ENCODE results near the gene ROR1. TPM values are rescaled to one million over a fixed set of nuclear protein-coding genes. Genes with fewer than 3 reads are reported as not detected.
A peak's percentile ranks its signal among the peaks of the same experiment; 100 is the strongest.

The ROR1 gene
- total and polyA plus RNA-seq, 8 donors: 1.4 to 37.3 (median 14.6) TPM

- Histone ChIP-seq H3K27ac (peak overlapping the region; percentile 28 to 77 (median 58)), H3K27me3 (no peaks in the 10 kb centered on the region), H3K36me3 (no peaks in the 10 kb centered on the region), H3K4me1 (peaks cover 11 to 48% (median 34%) of the 10 kb centered on the region in 4 donors), H3K4me3 (no peak overlapping the region), H3K9me3 (no peaks in the 10 kb centered on the region)
- WGBS, 5 donors: 28 to 51% (median 41%) methylated on average over 7 of the region's 7 CpGs
- peak in 1 of 2 donors; percentile 39 for DNase-seq
- intact Hi-C loops (cut with DNase I; ENCODE audit: low total_unique reads): no loop called here
- peak in 2 of 3 donors; percentile 11 to 67 for TF ChIP-seq POLR2AphosphoS5 (IDR thresholded peaks at IDR 0.05)
- TF ChIP-seq POLR2A (IDR thresholded peaks at IDR 0.05): no peak
Measured at GRCh38 chr1:63983391-63984256, 209.8 kb downstream of the ROR1 start.

DNA sequence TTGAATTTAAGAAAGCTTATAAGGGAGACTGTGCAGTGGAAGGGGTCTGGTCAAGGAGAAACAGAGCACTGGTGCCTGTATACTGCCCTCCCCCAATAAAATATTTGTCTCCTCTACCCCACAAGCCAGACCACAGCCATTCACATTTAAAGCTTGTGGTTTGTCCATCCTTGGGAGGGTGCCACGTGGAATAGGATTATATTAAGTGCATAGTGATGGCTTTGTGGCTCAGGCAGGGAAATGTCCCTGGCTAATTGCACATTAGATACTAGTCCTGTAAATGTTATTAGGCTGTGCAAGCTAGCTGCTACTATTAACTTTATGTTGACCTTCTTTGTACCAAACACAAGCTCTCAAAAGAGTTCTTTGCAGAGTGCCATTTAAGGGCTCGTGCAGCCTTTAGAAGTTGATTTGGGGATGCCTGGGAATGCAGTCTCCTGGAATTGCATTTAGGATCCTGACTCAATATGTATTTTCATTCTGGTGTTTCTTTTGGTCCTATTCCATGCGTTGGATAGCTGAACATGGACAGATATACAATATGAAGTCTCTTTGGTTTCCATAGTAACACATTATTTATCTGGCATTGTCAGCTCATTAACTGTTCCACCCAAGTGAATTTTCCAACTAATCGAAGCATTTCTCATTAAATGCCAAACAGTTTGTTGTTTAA, 210.6 kb downstream of the ROR1 start:
- no peaks in the 10 kb centered on the region for H3K27me3 ChIP-seq
- peaks cover 11 to 48% (median 34%) of the 10 kb centered on the region in 4 donors for H3K4me1 ChIP-seq
- no peak overlapping the region for H3K4me3 ChIP-seq
- TF ChIP-seq, protein P1, sequence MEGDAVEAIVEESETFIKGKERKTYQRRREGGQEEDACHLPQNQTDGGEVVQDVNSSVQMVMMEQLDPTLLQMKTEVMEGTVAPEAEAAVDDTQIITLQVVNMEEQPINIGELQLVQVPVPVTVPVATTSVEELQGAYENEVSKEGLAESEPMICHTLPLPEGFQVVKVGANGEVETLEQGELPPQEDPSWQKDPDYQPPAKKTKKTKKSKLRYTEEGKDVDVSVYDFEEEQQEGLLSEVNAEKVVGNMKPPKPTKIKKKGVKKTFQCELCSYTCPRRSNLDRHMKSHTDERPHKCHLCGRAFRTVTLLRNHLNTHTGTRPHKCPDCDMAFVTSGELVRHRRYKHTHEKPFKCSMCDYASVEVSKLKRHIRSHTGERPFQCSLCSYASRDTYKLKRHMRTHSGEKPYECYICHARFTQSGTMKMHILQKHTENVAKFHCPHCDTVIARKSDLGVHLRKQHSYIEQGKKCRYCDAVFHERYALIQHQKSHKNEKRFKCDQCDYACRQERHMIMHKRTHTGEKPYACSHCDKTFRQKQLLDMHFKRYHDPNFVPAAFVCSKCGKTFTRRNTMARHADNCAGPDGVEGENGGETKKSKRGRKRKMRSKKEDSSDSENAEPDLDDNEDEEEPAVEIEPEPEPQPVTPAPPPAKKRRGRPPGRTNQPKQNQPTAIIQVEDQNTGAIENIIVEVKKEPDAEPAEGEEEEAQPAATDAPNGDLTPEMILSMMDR (IDR thresholded peaks at IDR 0.05): no peak
- H3K36me3 ChIP-seq: no peaks in the 10 kb centered on the region
- intact Hi-C loops (cut with DNase I; ENCODE audit: low total_unique reads): no loop called here
- H3K9me3 ChIP-seq: no peaks in the 10 kb centered on the region
- DNase-seq: no peak
- 40 to 64% (median 48%) methylated on average over 4 of the region's 4 CpGs for WGBS, 5 donors
- H3K27ac ChIP-seq: peak overlapping the region in 4 of 5 donors; percentile 34 to 66 (median 60)

DNA sequence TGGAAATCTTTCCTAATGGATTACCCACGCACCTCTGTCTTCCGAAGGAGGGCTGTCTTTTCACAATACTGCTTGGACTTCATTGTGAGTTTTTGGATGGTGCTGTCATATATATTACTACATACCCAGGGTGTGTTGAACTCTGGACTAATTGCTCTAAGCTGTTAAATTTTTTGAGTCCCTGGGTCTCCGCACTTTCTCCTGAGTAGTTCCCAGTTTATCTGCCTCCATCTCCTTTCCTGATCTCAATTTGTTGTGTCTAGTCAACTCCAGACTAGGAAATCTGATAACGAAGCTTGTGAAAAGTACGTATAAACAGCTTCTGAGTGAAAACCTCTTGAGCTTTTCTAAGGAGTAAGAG, 211.1 kb downstream of the ROR1 start:
- TF ChIP-seq POLR2AphosphoS5 (IDR thresholded peaks at IDR 0.05): no peak
- TF ChIP-seq POLR2A (IDR thresholded peaks at IDR 0.05): no peak
- TF ChIP-seq, protein P1 (IDR thresholded peaks at IDR 0.05): no peak
- no peak for TF ChIP-seq EP300 (IDR thresholded peaks at IDR 0.05)
- intact Hi-C loops (cut with DNase I; ENCODE audit: low total_unique reads): no loop called here

GRCh38 chr1:63987014-63987627, 213.3 kb downstream of the ROR1 start:
- DNase-seq: no peak
- WGBS, 5 donors: 24 to 46% (median 28%) methylated on average over 2 of the region's 2 CpGs
- intact Hi-C loops (cut with DNase I; ENCODE audit: low total_unique reads): no loop called here
- Histone ChIP-seq H3K4me1 (peaks cover 11 to 53% (median 25%) of the 10 kb centered on the region in 4 donors), H3K36me3 (no peaks in the 10 kb centered on the region), H3K4me3 (no peak overlapping the region), H3K27ac (no peak overlapping the region), H3K9me3 (no peaks in the 10 kb centered on the region), H3K27me3 (no peaks in the 10 kb centered on the region)
- TF ChIP-seq, protein P1 (IDR thresholded peaks at IDR 0.05): no peak
- TF ChIP-seq EP300 (IDR thresholded peaks at IDR 0.05) (no peak), POLR2A (IDR thresholded peaks at IDR 0.05) (no peak), POLR2AphosphoS5 (IDR thresholded peaks at IDR 0.05) (no peak)

More for the DNA sequence above, 211.1 kb downstream of the ROR1 start:
- Histone ChIP-seq H3K9me3 (no peaks in the 10 kb centered on the region), H3K27ac (peak overlapping the region in 1 of 5 donors; percentile 66), H3K27me3 (no peaks in the 10 kb centered on the region), H3K4me1 (peaks cover 11 to 48% (median 34%) of the 10 kb centered on the region in 4 donors), H3K36me3 (no peaks in the 10 kb centered on the region), H3K4me3 (no peak overlapping the region)
- WGBS, 5 donors: 84 to 88% (median 85%) methylated on average over 5 of the region's 5 CpGs
- DNase-seq: no peak
